LNCaP clone FGC (cell line): ENCODE measurements around the gene PIK3CB.
A peak's percentile ranks its signal among the peaks of the same experiment; 100 is the strongest.

Experiments
- DNase-seq: peaks from one replicate; pipeline ENCODE4 v3.0.0-alpha.2; 2011; ENCODE audit warnings: low read depth
- H3K4me3 ChIP-seq: 2 replicates; pipeline ENCODE4 v1.5.1; 2011; ENCODE audit warnings: mild to moderate bottlenecking, low read depth, low read length, control low read depth
- CTCF ChIP-seq: IDR thresholded peaks from 2 replicates; pipeline ENCODE4 v1.5.1; 2012; ENCODE audit warnings: mild to moderate bottlenecking; ENCODE audit not compliant: control insufficient read depth, insufficient read depth; ENCODE audit errors: extremely low read depth

PIK3CB gene

GRCh38 chr3:138668107-138668506, 166.6 kb downstream of the PIK3CB start:
- no peak overlapping the region for H3K4me3 ChIP-seq
- TF ChIP-seq CTCF, result no peak
- DNase-seq, result no peak

GRCh38 chr3:138657508-138657907, 177.2 kb downstream of the PIK3CB start:
- TF ChIP-seq CTCF, result no peak
- no peak overlapping the region for H3K4me3 ChIP-seq
- DNase-seq, result peak; percentile 19

- DNase-seq, result no peak
- TF ChIP-seq CTCF, result no peak
These were observed 181.2 kb downstream of the PIK3CB start for GRCh38 chr3:138653567-138653966.

GRCh38 chr3:138649134-138649533, 185.6 kb downstream of the PIK3CB start:
- DNase-seq, result no peak
- no peak overlapping the region for H3K4me3 ChIP-seq
- no peak for TF ChIP-seq CTCF

More at GRCh38 chr3:138653567-138653966, 181.2 kb downstream of the PIK3CB start:
- H3K4me3 ChIP-seq, result no peak overlapping the region

GRCh38 chr3:138646513-138646912, 188.2 kb downstream of the PIK3CB start:
- DNase-seq, result no peak
- TF ChIP-seq CTCF, result no peak

GRCh38 chr3:138646008-138646407, 188.7 kb downstream of the PIK3CB start:
- no peak overlapping the region for H3K4me3 ChIP-seq
- TF ChIP-seq CTCF, result no peak
- DNase-seq, result no peak

More at GRCh38 chr3:138646513-138646912, 188.2 kb downstream of the PIK3CB start:
- H3K4me3 ChIP-seq, result no peak overlapping the region

GRCh38 chr3:138642927-138643253, 191.8 kb downstream of the PIK3CB start:
- DNase-seq, result no peak
- TF ChIP-seq CTCF, result no peak
- no peak overlapping the region for H3K4me3 ChIP-seq
